Measurements from ENCODE around the gene LSP1.

The LSP1 gene

GRCh38 chr11:1933416-1934334, 80.8 kb downstream of the LSP1 start:
- no peak overlapping the region for H3K27ac ChIP-seq (ENCODE audit: low read depth, low read length)
- no peak overlapping the region for H3K4me2 ChIP-seq (ENCODE audit: low read length)
- no peak overlapping the region for H3K18ac ChIP-seq (ENCODE audit: low read length)
- H2AK5ac ChIP-seq (ENCODE audit: low read length): no peak overlapping the region
- no peaks in the 10 kb centered on the region for H3K27me3 ChIP-seq (ENCODE audit: insufficient read depth, low read length)
- no CpG with 5 or more reads among the region's 18 CpGs for WGBS (ENCODE audit: extremely low coverage, insufficient coverage, insufficient read length)
- H3K79me1 ChIP-seq (ENCODE audit: low read length): no peaks in the 10 kb centered on the region
- peaks cover 3% of the 10 kb centered on the region for H3K9me3 ChIP-seq (ENCODE audit: insufficient read depth, low read depth, low read length)
- H3K14ac ChIP-seq (ENCODE audit: low read length): no peak overlapping the region
- no peak overlapping the region for H4K8ac ChIP-seq (ENCODE audit: low read depth, low read length)
- no peak overlapping the region for H2AFZ ChIP-seq (ENCODE audit: insufficient read depth, low read length, poor library complexity)
- H2BK12ac ChIP-seq (ENCODE audit: low read length): no peak overlapping the region
- H4K91ac ChIP-seq (ENCODE audit: low read depth, low read length): no peak overlapping the region
- no peak overlapping the region for H4K12ac ChIP-seq (ENCODE audit: low read depth, low read length)
- no peak overlapping the region for H3K9ac ChIP-seq (ENCODE audit: low read length)
- H3K4me3 ChIP-seq (ENCODE audit: low read depth, low read length): peak overlapping the region; percentile 34
- no peak overlapping the region for H3K23ac ChIP-seq (ENCODE audit: low read length)
- no peaks in the 10 kb centered on the region for H3K79me2 ChIP-seq (ENCODE audit: control insufficient read depth, insufficient read depth, low read length, poor library complexity)
- H2BK120ac ChIP-seq (ENCODE audit: insufficient read depth, low read length, poor library complexity): no peak overlapping the region
- no peaks in the 10 kb centered on the region for H3K4me1 ChIP-seq (ENCODE audit: control insufficient read depth in 1 of 2, insufficient read depth in 2 of 2, low read length in 2 of 2)
- no peak overlapping the region for H3K4ac ChIP-seq (ENCODE audit: low read depth, low read length)
- no peak for DNase-seq
- H3K36me3 ChIP-seq (ENCODE audit: control insufficient read depth in 1 of 2, insufficient read depth in 2 of 2, low read length in 2 of 2): no peaks in the 10 kb centered on the region
- no peak overlapping the region for H2BK5ac ChIP-seq (ENCODE audit: low read depth, low read length, poor library complexity)

DNA sequence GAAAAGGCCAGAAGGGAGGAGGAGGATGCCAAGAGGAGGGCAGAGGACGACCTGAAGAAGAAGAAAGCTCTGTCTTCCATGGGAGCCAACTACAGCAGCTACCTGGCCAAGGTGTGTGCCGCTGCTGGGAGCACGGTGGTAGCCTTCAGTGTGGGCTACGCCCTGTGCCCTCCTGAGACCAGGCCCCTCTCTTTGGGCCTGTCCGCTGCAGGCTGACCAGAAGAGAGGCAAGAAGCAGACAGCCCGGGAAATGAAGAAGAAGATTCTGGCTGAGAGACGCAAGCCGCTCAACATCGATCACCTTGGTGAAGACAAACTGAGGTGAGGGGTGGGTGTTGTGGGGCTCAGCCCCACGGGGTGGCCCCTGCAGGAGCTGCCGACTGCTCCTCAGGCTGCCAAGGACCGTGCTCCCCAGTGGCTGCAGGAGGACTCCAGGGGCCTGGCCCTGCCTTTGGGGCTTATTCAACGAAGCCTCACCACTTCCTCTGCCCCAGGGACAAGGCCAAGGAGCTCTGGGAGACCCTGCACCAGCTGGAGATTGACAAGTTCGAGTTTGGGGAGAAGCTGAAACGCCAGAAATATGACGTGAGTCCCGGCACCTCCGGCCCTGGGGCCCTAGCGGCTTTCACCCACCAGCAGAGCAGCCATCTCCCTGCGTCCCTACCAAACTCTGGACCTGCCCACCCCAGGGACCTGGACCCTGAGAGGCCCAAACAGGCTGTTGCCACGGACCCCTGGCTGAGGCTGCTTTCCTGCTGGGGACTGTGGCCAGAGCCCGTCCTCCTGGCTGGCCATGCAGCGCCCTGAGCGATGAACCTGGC, 81.7 kb downstream of the LSP1 start:
- H2BK5ac ChIP-seq (ENCODE audit: low read depth, low read length, poor library complexity): no peak overlapping the region
- no peak overlapping the region for H3K9ac ChIP-seq (ENCODE audit: low read length)
- H3K9me3 ChIP-seq (ENCODE audit: insufficient read depth, low read depth, low read length): peaks cover 3% of the 10 kb centered on the region
- no peak overlapping the region for H4K91ac ChIP-seq (ENCODE audit: low read depth, low read length)
- no peak overlapping the region for H3K23ac ChIP-seq (ENCODE audit: low read length)
- no peak overlapping the region for H3K4me3 ChIP-seq (ENCODE audit: low read depth, low read length)
- no peak overlapping the region for H2AK5ac ChIP-seq (ENCODE audit: low read length)
- no peaks in the 10 kb centered on the region for H3K4me1 ChIP-seq (ENCODE audit: control insufficient read depth in 1 of 2, insufficient read depth in 2 of 2, low read length in 2 of 2)
- no peak for DNase-seq
- no peak overlapping the region for H2BK120ac ChIP-seq (ENCODE audit: insufficient read depth, low read length, poor library complexity)
- H4K12ac ChIP-seq (ENCODE audit: low read depth, low read length): no peak overlapping the region
- no peak overlapping the region for H3K27ac ChIP-seq (ENCODE audit: low read depth, low read length)
- no peak overlapping the region for H4K8ac ChIP-seq (ENCODE audit: low read depth, low read length)
- H3K27me3 ChIP-seq (ENCODE audit: insufficient read depth, low read length): no peaks in the 10 kb centered on the region
- no peaks in the 10 kb centered on the region for H3K79me1 ChIP-seq (ENCODE audit: low read length)
- whole genome bisulfite sequencing (ENCODE audit: extremely low coverage, insufficient coverage, insufficient read length): no CpG with 5 or more reads among the region's 24 CpGs
- H3K14ac ChIP-seq (ENCODE audit: low read length): no peak overlapping the region
- no peak overlapping the region for H3K18ac ChIP-seq (ENCODE audit: low read length)
- no peaks in the 10 kb centered on the region for H3K36me3 ChIP-seq (ENCODE audit: control insufficient read depth in 1 of 2, insufficient read depth in 2 of 2, low read length in 2 of 2)
- no peak overlapping the region for H3K4ac ChIP-seq (ENCODE audit: low read depth, low read length)
- H3K79me2 ChIP-seq (ENCODE audit: control insufficient read depth, insufficient read depth, low read length, poor library complexity): no peaks in the 10 kb centered on the region
- no peak overlapping the region for H2AFZ ChIP-seq (ENCODE audit: insufficient read depth, low read length, poor library complexity)
- no peak overlapping the region for H2BK12ac ChIP-seq (ENCODE audit: low read length)
- H3K4me2 ChIP-seq (ENCODE audit: low read length): no peak overlapping the region

- no peak overlapping the region for H3K4ac ChIP-seq (ENCODE audit: low read depth, low read length)
- no peak overlapping the region for H3K14ac ChIP-seq (ENCODE audit: low read length)
- H3K9ac ChIP-seq (ENCODE audit: low read length): no peak overlapping the region
- no peak overlapping the region for H4K12ac ChIP-seq (ENCODE audit: low read depth, low read length)
- H3K18ac ChIP-seq (ENCODE audit: low read length): no peak overlapping the region
- no peak overlapping the region for H2BK12ac ChIP-seq (ENCODE audit: low read length)
- H3K27ac ChIP-seq (ENCODE audit: low read depth, low read length): no peak overlapping the region
- WGBS (ENCODE audit: extremely low coverage, insufficient coverage, insufficient read length): no CpG with 5 or more reads among the region's 33 CpGs
- no peak overlapping the region for H4K91ac ChIP-seq (ENCODE audit: low read depth, low read length)
- H2AFZ ChIP-seq (ENCODE audit: insufficient read depth, low read length, poor library complexity): no peak overlapping the region
- no peak overlapping the region for H2AK5ac ChIP-seq (ENCODE audit: low read length)
- no peaks in the 10 kb centered on the region for H3K79me1 ChIP-seq (ENCODE audit: low read length)
- H2BK120ac ChIP-seq (ENCODE audit: insufficient read depth, low read length, poor library complexity): no peak overlapping the region
- H3K36me3 ChIP-seq (ENCODE audit: control insufficient read depth in 1 of 2, insufficient read depth in 2 of 2, low read length in 2 of 2): no peaks in the 10 kb centered on the region
- H3K9me3 ChIP-seq (ENCODE audit: insufficient read depth, low read depth, low read length): peaks cover 3% of the 10 kb centered on the region
- no peaks in the 10 kb centered on the region for H3K79me2 ChIP-seq (ENCODE audit: control insufficient read depth, insufficient read depth, low read length, poor library complexity)
- no peak overlapping the region for H4K8ac ChIP-seq (ENCODE audit: low read depth, low read length)
- no peaks in the 10 kb centered on the region for H3K4me1 ChIP-seq (ENCODE audit: control insufficient read depth in 1 of 2, insufficient read depth in 2 of 2, low read length in 2 of 2)
- no peaks in the 10 kb centered on the region for H3K27me3 ChIP-seq (ENCODE audit: insufficient read depth, low read length)
- no peak overlapping the region for H3K4me3 ChIP-seq (ENCODE audit: low read depth, low read length)
- H2BK5ac ChIP-seq (ENCODE audit: low read depth, low read length, poor library complexity): no peak overlapping the region
- DNase-seq: no peak
- no peak overlapping the region for H3K4me2 ChIP-seq (ENCODE audit: low read length)
- H3K23ac ChIP-seq (ENCODE audit: low read length): no peak overlapping the region
Measured at GRCh38 chr11:1935156-1936071, 82.5 kb downstream of the LSP1 start.
